Left lung (tissue), 10 donors: Measurements from ENCODE around the gene ZNFX1. TPM values are rescaled to one million over a fixed set of nuclear protein-coding genes. Genes with fewer than 3 reads are reported as not detected.

Experiments used
- ATAC-seq: fragments of 200-7000 bp; cut with Tn5 transposase; one replicate; pipeline ENCODE4 v1.9.1; 2020; ENCODE audit warnings: moderate library complexity
- DNase-seq, 4 donors: peaks; one replicate each; pipeline ENCODE4 v3.0.0-alpha.2; 2013 to 2020
- H3K27ac ChIP-seq, 2 donors: fragments of 200-600 bp; sonication (generic) in 1 of 2; one replicate each; pipeline versions ENCODE4 v1.5.0 to v1.8.0; 2020 to 2021
- H3K27me3 ChIP-seq, 2 donors: fragments of 200-600 bp; sonication (generic) in 1 of 2; one replicate each; pipeline versions ENCODE4 v1.5.0 to v1.8.0; 2020 to 2021
- H3K36me3 ChIP-seq, 2 donors: fragments of 200-600 bp; sonication (generic) in 1 of 2; one replicate each; pipeline versions ENCODE4 v1.5.0 to v1.8.0; 2020 to 2021
- H3K4me1 ChIP-seq, 2 donors: fragments of 200-600 bp; one replicate each; pipeline ENCODE4 v1.8.0; 2021
- H3K4me3 ChIP-seq, 2 donors: fragments of 200-600 bp; sonication (generic) in 1 of 2; one replicate each; pipeline versions ENCODE4 v1.5.0 to v1.8.0; 2020 to 2021; ENCODE audit warnings: mild to moderate bottlenecking in 1 of 2
- H3K9me3 ChIP-seq, 2 donors: fragments of 200-600 bp; sonication (generic) in 1 of 2; one replicate each; pipeline versions ENCODE4 v1.5.0 to v1.8.0; 2020 to 2021
- intact Hi-C, 2 donors: fragments of 100-400 bp; cut with DNase I; formaldehyde crosslinking; loops; one replicate each; pipeline versions ENCODE4 v1.11.2 to v1.14.2; 2022
- polyA plus RNA-seq, 6 donors: library from polyadenylated mRNA; unstranded; fragments of 120-200 nt; gene quantifications; one replicate each; pipeline ENCODE4 v1.2.1, GENCODE V29; 2013; ENCODE audit not compliant: insufficient read length in 6 of 6
- total RNA-seq, 2 donors: library from RNA; stranded (reverse); fragmentation: NEBNext Ultra II Directional; extraction: Animal tissue kit (Norgen Biotek cat#: 25700); gene quantifications; one replicate each; pipeline ENCODE4 v1.2.1, GENCODE V29; 2021
- TF ChIP-seq, protein P1 (sequence below), 2 donors: fragments of 200-600 bp; sonication (generic) in 1 of 2; IDR thresholded peaks; one replicate each; pipeline versions ENCODE4 v1.5.0 to v1.8.0; 2021; ENCODE audit warnings: antibody characterized with exemption in 2 of 2
- donor health status: DM: no; HTN: yes; CAD: no.
- donor health status: DM: no; HTN: no; CAD: no.

Gene ZNFX1
- total and polyA plus RNA-seq, 8 donors, result 15.5 to 41.0 (median 16.6) TPM

DNA sequence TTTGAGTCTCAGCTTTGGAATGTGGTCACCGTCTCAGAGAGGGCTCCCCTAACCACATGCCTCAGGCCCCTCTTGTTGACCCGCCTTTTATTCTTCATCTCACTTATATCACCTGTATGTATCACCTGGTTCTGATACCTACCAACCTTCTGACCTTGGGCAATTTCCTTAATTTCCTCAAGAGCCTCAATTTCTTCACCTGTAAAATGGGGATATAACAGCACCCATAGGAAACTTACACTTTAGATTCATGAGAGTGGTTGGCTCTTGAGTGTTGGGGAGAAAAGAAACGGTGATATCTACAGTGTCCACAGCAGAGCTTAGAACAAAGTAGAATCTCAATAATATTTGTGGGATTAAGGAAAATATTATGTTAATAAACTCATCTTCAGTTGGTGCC lies 62.6 kb downstream of the ZNFX1 start:
- TF ChIP-seq, protein P1, sequence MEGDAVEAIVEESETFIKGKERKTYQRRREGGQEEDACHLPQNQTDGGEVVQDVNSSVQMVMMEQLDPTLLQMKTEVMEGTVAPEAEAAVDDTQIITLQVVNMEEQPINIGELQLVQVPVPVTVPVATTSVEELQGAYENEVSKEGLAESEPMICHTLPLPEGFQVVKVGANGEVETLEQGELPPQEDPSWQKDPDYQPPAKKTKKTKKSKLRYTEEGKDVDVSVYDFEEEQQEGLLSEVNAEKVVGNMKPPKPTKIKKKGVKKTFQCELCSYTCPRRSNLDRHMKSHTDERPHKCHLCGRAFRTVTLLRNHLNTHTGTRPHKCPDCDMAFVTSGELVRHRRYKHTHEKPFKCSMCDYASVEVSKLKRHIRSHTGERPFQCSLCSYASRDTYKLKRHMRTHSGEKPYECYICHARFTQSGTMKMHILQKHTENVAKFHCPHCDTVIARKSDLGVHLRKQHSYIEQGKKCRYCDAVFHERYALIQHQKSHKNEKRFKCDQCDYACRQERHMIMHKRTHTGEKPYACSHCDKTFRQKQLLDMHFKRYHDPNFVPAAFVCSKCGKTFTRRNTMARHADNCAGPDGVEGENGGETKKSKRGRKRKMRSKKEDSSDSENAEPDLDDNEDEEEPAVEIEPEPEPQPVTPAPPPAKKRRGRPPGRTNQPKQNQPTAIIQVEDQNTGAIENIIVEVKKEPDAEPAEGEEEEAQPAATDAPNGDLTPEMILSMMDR (IDR thresholded peaks at IDR 0.05), result no peak
- no peaks in the 10 kb centered on the region for H3K36me3 ChIP-seq
- intact Hi-C loops, result loop anchor here in 1 of 2 donors (5.0 kb wide), 1 partner anchor 83 kb away; no protein-coding TSS in a partner anchor
- ATAC-seq, result no peak
- H3K4me3 ChIP-seq, result no peak overlapping the region
- no peak overlapping the region for H3K27ac ChIP-seq
- DNase-seq, result no peak
- no peaks in the 10 kb centered on the region for H3K27me3 ChIP-seq
- H3K9me3 ChIP-seq, result peaks cover 0 to 4% of the 10 kb centered on the region in 2 donors
- H3K4me1 ChIP-seq, result peaks cover 3 to 22% of the 10 kb centered on the region in 2 donors

DNA sequence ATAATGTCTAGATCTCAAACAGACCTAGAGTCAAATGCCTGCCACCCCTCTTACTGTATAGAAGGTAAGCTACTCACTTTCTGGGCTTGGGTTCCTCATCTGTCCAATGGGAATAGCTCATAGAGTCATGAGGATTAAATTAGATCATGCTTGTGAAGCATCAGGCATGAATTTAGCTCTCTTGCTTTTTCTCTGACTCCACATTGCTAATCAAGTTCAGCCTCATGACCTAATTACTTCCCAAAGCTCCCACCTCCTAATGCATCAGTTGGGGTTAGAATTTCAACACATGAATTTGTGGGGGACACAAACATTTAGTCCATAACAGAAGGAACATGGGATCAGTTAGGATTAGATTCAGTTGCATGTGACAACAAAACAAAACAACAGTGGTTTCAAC lies 63.3 kb downstream of the ZNFX1 start:
- peaks cover 0 to 16% of the 10 kb centered on the region in 2 donors for H3K4me1 ChIP-seq
- no peak overlapping the region for H3K4me3 ChIP-seq
- no peaks in the 10 kb centered on the region for H3K36me3 ChIP-seq
- no peaks in the 10 kb centered on the region for H3K27me3 ChIP-seq
- H3K9me3 ChIP-seq, result peaks cover 0 to 10% of the 10 kb centered on the region in 2 donors
- TF ChIP-seq, protein P1 (IDR thresholded peaks at IDR 0.05), result no peak
- DNase-seq (no peak), ATAC-seq (no peak)
- intact Hi-C loops, result no loop called here
- no peak overlapping the region for H3K27ac ChIP-seq

DNA sequence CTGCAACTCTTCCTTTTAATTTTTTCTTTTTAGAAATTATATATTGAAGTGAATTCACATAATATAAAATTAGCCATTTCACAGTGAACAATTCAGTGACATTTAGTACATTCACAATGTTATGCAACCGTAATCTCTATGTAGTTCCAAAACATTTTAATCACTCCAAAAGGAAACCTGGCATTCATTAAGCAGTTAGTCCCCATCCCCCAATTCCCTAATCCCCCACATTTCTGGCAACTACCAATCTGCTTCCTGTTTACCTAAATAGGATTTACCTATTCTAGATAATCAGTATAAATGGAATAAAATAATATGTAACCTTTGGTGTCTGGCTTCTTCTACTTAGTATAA lies 67.1 kb downstream of the ZNFX1 start:
- Histone ChIP-seq H3K27me3 (no peaks in the 10 kb centered on the region), H3K36me3 (no peaks in the 10 kb centered on the region), H3K27ac (no peak overlapping the region), H3K4me1 (no peaks in the 10 kb centered on the region), H3K9me3 (peaks cover 0 to 10% of the 10 kb centered on the region in 2 donors), H3K4me3 (no peak overlapping the region)
- TF ChIP-seq, protein P1 (IDR thresholded peaks at IDR 0.05), result no peak
- DNase-seq, result no peak
- intact Hi-C loops, result no loop called here
- peak; percentile 52 for ATAC-seq

DNA sequence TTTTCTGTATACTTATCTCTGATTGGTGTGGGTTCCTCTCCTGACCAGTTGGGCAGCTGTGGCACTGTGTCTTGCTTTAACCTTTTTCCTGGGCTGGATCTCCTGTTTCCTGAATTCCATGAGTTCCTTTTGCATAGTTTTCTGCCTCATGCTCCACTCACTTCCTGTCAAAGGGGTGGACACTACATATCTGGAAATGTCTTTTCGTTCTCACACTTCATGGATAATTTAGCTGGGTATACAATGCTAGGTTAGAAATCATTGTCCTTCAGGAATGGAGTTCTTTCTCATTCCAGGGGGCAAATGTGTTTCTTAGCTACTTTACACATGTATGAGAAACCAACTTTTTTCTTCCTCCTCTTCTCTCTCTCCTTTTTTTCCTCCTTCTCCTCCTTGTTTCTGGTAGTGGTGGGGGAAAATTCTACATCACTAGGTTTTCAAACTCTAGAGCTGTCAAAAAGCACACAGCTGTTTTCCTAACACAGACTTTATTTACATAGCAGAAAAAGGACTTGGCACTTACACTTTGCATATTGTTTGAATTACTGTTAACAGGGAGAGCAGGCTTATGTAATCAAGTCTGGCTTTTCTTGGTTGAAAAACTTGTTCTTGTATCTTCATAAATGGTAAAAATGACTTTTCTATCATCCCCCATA lies 67.6 kb downstream of the ZNFX1 start:
- DNase-seq (peak in 1 of 4 donors; percentile 29), ATAC-seq (peak; percentile 91)
- intact Hi-C loops, result no loop called here
- Histone ChIP-seq H3K4me1 (no peaks in the 10 kb centered on the region), H3K9me3 (peaks cover 0 to 10% of the 10 kb centered on the region in 2 donors), H3K36me3 (no peaks in the 10 kb centered on the region), H3K27me3 (no peaks in the 10 kb centered on the region), H3K4me3 (no peak overlapping the region), H3K27ac (no peak overlapping the region)
- TF ChIP-seq, protein P1 (IDR thresholded peaks at IDR 0.05), result no peak

DNA sequence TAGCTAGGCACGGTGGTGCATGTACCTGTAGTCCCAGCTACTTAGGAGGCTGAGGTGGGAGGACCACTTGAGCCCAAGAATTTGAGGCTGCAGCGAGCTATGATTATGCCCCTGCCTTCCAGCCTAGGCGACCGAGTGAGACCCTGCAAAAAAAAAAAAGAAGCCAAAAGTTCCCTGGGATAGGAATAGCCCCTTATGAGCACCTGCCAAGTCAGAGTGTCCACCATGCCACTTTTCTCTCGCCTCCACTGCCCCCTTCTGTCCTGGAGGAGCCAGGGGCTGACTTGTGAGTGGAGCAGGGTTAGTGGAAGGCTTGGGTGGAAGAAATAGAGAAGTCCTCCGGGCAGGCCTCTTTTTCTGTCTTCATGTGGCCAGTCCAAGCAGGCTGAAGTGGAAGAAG lies 70.8 kb downstream of the ZNFX1 start:
- Histone ChIP-seq H3K4me3 (no peak overlapping the region), H3K9me3 (peaks cover 0 to 10% of the 10 kb centered on the region in 2 donors), H3K36me3 (no peaks in the 10 kb centered on the region), H3K27ac (no peak overlapping the region), H3K4me1 (no peaks in the 10 kb centered on the region), H3K27me3 (no peaks in the 10 kb centered on the region)
- TF ChIP-seq, protein P1 (IDR thresholded peaks at IDR 0.05), result no peak
- DNase-seq (no peak), ATAC-seq (no peak)
- intact Hi-C loops, result no loop called here
